ENCODE results near the gene RFX3.

GRCh38 chr9:3511551-3511950 lies 14.2 kb downstream of the RFX3 start:
- TF ChIP-seq CTCF (IDR thresholded peaks at IDR 0.05; ENCODE audit: insufficient read depth, low read length, poor library complexity, severe bottlenecking) (no peak), EZH2phosphoT487 (conservative IDR thresholded peaks at IDR 0.05; ENCODE audit: low read length) (no peak)

Measured in SU-DHL-6 (cell line).